Stimulated activated CD4-positive, alpha-beta T cell treated with anti-CD3 and anti-CD28 coated beads, Interleukin-12 subunit alpha, Interleukin-12 subunit beta, amount 100 ng/mL, for 48 hours (primary cell): ENCODE results near the gene EIF4G3.
"Not testable (repeated sequence)": the region's sequence is repeated elsewhere in the genome, so short reads cannot be mapped to it uniquely, and the experiment has no call there.

Source experiments
- DNase-seq, 3 donors: peaks; one replicate each; pipeline ENCODE4 v3.0.0-alpha.2; 2020; ENCODE audit warnings: low read depth in 2 of 3, low spot score in 1 of 3

The EIF4G3 gene

GRCh38 chr1:20893931-20894330 is 282.8 kb downstream of the EIF4G3 start:
- no peak for DNase-seq

- no peak for DNase-seq
Measured at GRCh38 chr1:20891091-20891490, 285.6 kb downstream of the EIF4G3 start.

GRCh38 chr1:20887246-20887645 is 289.5 kb downstream of the EIF4G3 start:
- DNase-seq, result no peak

- DNase-seq, result no peak
Measured at GRCh38 chr1:20885121-20885520, 291.6 kb downstream of the EIF4G3 start.

- DNase-seq, result no peak
Measured at GRCh38 chr1:20884513-20884912, 292.2 kb downstream of the EIF4G3 start.

- DNase-seq, result no peak
Measured at GRCh38 chr1:20883766-20884165, 292.9 kb downstream of the EIF4G3 start.

- no peak for DNase-seq
Measured at GRCh38 chr1:20882837-20883236, 293.9 kb downstream of the EIF4G3 start.

- no peak for DNase-seq
Measured at GRCh38 chr1:20878799-20879198, 297.9 kb downstream of the EIF4G3 start.

GRCh38 chr1:20875198-20875973 is 301.3 kb downstream of the EIF4G3 start:
- no peak for DNase-seq

GRCh38 chr1:20873311-20873710 is 303.4 kb downstream of the EIF4G3 start:
- DNase-seq, result no peak

- DNase-seq, result no peak
Measured at GRCh38 chr1:20871419-20871818, 305.3 kb downstream of the EIF4G3 start.

- no peak for DNase-seq
Measured at GRCh38 chr1:20870718-20871117, 306.0 kb downstream of the EIF4G3 start.

- DNase-seq, result no peak
Measured at GRCh38 chr1:20868263-20868662, 308.4 kb downstream of the EIF4G3 start.

- DNase-seq, result no peak
Measured at GRCh38 chr1:20867847-20868246, 308.9 kb downstream of the EIF4G3 start.

- DNase-seq, result no peak
Measured at GRCh38 chr1:20867062-20867461, 309.6 kb downstream of the EIF4G3 start.

- DNase-seq, result no peak
Measured at GRCh38 chr1:20865001-20865400, 311.7 kb downstream of the EIF4G3 start.

GRCh38 chr1:20854529-20854928 is 322.2 kb downstream of the EIF4G3 start:
- no peak for DNase-seq

- DNase-seq, result not testable (repeated sequence)
Measured at GRCh38 chr1:20851791-20852190, 324.9 kb downstream of the EIF4G3 start.

- DNase-seq, result no peak
Measured at GRCh38 chr1:20850021-20850420, 326.7 kb downstream of the EIF4G3 start.

- no peak for DNase-seq
Measured at GRCh38 chr1:20849100-20849499, 327.6 kb downstream of the EIF4G3 start.

GRCh38 chr1:20848162-20848561 is 328.5 kb downstream of the EIF4G3 start:
- DNase-seq, result no peak

GRCh38 chr1:20847611-20848080 is 329.1 kb downstream of the EIF4G3 start:
- DNase-seq, result no peak
